Stimulated activated CD8-positive, alpha-beta memory T cell treated with anti-CD3 and anti-CD28 coated beads, Interleukin-2, amount 100 ng/mL, for 48 hours (primary cell): ENCODE data around the gene TTC9B.

ENCODE experiments used
- DNase-seq, 2 donors: peaks; one replicate each; pipeline ENCODE4 v3.0.0-alpha.2; 2020; ENCODE audit warnings: low read depth in 2 of 2

The TTC9B gene

DNA sequence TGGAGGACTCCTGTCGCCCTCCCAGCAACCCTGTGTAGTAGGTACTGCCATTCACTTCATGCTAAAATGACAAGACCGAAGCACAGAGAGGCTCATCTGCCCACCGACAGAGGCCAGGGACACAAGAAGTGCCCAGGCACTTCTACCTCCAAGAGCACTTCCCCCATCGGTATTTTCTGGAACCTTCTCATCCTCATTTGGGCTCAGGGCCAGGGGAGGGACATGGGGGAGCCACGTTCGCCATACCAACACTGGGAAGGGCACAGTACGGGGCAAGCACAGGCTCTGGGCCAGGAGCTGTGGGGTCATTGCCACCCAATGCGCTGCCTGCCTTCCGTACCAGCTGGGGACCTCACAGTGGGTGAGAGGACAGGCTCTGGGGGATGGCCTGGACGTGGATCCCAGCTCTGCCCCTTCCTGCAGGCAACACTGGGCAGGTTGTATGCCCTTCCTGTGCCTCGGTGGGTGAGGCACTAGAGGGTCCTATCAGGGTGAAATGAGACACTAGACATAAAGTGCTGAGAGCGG lies 29.6 kb upstream of the TTC9B start:
- DNase-seq = no peak

DNA sequence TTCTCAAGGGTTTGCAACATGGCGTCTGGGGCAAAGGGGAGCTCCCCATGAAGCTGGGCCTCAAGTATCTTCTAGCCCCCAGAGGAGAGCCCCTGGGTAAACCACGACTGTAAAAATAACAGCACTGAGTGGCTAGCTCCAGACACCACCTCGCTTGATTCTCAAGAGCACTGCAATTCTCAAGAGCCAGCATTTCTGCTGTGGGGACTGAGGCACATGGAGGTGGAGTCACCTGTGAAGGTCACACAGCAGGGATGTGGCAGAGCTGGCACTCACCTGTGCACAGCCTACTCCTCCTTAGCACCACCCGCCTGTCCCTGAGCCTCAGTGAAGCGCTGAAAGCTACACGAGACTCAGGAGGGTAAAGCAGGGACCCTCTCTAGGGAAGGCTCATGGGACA lies 29.0 kb upstream of the TTC9B start:
- no peak for DNase-seq

DNA sequence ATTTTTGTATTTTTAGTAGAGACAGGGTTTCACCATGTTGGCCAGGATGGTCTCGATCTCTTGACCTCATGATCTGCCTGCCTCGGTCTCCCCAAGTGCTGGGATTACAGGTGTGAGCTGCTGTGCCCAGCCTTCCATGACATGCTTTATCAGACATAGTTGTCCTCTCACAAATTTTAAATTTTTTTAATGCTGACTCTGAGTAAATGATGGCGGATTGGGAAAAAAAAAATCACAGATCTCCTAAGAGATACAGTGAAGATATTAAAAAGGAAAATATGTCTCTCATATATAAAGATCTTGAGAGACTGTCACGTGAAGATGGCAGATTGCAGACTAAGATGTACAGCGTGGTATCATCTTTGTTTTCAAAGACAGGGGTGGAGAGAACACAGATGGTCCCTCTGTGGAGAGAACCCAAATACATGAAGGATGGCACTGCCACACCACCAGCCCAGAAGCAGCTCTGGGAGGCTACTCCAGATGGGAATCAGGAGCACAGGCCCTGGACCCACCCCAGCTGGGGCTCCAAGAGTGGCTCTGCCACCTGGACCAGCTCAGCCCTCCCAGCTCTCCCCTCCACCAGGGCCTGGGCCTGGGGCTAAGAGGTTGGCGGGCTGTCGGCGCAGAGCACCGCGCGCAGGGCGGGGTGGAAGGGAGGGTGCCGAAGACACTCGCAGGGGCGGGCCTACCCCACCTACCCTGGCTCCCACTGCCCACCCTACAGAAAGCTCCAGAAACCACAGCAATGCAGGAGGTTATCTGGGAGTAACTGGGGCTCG lies 28.3 kb upstream of the TTC9B start:
- DNase-seq = no peak

GRCh38 chr19:40245506-40246128 lies 27.4 kb upstream of the TTC9B start:
- DNase-seq = no peak

- no peak for DNase-seq
These were observed 26.6 kb upstream of the TTC9B start for GRCh38 chr19:40244579-40245317.

DNA sequence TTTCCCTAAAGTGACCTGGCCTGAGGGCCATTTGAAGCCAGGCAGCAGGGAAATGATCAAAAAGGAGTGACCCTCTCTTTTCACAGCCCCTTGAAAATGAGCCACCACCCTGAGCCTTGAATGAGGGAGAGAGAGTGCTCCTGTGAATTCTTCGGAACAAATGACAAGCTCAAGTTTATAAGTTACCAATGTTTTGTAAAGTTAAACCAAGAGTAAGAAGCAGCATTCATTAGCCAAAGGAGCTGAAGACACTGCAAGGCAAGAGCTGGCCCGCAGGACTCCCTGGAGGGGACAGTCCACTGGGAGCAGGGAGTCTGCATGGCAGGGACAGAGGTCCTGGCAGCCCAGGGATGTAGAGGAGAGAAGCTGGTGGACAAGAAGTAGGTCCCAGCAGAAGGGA lies 25.0 kb upstream of the TTC9B start:
- no peak for DNase-seq

GRCh38 chr19:40242480-40242879 lies 24.3 kb upstream of the TTC9B start:
- no peak for DNase-seq

DNA sequence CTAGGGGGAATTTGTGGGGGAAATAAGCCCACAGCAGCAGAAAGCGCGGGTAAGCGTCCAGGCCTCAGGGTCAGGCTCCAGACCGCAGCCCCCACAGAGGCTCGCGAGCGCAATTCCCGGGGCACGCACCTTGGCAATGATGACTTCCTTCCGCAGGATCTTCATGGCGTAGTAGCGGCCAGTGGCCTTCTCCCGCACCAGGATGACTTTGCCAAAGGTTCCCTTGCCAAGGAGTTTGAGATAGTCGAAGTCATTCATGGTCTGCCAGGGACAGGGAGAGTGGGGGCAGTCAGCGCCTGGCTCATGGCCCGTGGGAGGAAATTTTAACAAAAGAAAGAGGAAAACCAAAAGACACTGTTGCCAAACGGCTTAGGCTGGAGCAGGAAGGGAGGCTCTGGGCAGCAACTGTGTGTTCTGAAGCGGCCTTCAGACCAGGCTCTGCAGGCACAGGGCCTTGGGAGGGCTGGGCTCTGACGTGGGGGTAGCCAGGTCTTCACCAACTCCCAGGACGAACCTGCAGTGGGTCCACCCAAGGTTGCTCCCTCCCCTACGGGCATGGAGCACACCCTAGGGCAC lies 23.7 kb upstream of the TTC9B start:
- DNase-seq = no peak

DNA sequence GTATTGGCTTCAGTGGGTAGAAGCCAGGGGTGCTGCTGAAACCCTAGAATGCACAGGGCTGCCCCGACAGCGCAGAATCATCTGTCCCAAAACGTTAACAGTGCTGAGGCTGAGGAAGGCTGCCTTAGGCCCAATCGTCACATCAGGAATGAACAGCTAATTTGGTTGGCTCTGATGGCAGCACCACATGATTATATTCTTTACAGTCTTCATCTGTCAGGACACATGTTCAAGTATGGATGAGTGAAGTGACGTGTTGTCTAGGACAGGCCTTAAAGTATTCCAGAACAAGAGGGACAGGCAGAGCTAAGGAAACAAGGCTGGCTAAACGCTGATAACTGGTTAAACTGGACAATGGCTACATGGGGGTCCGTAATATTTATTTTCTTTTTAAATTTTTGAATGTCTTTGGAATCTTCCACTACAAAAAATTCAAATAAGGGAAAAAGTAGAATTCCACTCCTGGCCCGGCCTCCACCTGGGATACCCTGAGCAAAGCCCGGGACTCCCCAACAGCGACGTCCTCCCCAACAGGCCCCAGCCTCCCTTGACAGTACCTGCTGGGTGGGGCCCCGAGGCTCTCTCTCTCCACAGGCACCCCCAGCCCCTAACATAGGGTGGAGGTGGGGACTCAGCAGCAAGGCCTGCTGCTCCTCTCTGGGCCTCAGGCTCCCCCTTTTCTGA lies 23.1 kb upstream of the TTC9B start:
- DNase-seq = no peak

GRCh38 chr19:40240332-40240731 lies 22.1 kb upstream of the TTC9B start:
- no peak for DNase-seq

DNA sequence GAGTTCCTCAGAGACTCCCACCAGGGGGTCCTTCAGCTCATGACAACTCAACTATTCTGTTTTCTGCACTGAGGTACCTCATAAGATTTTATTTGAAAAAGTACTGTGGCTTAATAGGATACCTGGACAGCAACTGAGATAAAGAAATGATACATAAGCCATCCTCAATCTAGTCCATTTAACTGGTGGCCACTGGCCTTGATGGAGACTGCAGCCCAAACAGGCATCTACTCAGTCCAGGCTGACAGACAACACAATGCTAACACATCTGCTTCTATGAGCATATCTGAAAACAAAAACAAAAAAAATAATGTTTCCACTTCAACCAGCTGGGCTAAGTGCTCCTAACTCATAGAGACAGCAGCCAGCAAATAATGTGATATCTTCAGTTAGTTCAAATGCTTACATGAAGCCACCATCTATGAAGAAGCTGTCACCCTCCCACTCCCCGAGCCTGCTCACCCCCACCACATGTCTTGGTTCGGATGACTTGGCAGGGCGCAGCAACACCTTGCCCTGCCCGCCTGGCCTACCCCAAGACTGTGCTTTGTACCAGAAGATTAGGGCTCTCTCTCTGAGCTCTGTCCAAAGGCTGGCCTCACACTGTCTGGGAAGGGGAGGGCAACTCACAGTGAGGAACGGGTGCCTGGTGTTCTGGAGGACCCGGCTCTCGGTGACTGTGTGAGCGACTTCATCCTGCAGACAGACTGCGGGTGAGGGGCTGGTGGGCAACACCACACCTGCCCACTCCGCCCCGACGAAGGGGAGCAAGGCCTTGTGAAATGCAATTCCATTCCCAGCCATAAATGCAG lies 21.4 kb upstream of the TTC9B start:
- DNase-seq = no peak

DNA sequence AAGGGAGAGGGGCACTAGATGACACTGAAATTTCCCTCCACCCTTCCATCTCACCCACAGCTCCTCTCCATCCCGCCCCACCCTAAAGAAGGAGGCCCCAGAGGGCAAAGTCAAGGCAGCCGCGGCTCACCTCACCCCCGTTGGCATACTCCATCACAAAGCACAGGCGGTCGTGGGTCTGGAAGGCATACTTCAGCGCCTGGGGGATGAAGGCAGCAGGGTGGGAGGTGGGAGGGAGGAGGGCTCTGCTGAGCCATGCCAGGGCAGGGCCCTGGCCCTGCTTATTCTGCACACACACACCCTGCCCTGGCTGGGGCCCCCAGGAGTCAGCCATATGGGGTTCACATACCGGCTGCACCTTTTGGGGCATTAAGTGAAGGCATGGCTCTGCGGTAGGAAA lies 20.6 kb upstream of the TTC9B start:
- no peak for DNase-seq

DNA sequence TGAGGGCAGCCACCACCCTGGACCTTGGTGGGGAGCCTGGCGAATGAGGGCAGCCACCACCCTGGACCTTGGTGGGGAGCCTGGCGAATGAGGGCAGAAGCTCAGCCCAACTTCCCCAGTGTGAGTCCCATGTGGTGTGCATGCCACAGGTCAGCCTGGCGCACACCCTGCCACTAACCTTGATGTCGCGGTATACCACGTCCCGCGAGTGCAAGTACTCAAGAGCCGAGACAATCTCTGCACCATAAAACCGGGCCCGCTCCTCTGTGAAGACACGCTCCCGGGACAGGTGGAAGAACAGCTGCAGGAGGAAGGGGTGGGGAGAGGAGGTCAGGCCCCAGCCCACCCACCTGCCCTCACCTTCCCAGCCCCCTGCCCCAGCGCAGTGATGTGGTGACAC lies 19.6 kb upstream of the TTC9B start:
- DNase-seq = no peak

DNA sequence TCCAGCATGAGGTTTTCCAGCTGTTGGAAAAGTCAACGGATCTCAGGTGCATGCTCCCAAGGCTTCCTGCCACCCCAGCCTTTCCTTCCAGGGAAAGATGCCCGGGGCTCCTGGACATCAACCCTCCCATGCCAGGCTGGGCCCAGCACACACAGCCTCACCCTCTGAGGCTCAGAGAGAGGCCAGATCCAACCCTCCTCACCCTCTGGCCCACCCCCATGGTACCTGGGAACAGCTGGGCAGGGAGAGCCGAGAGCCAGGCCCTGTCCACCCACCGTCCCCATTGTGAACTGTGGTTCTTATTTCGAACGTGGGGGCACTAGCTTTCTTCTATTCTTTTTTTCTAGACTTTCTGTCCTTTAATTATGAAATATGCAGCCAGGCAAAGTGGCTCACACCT lies 18.2 kb upstream of the TTC9B start:
- DNase-seq = no peak

- no peak for DNase-seq
These were observed 17.8 kb upstream of the TTC9B start for GRCh38 chr19:40236026-40236355.

GRCh38 chr19:40235238-40236025 lies 17.2 kb upstream of the TTC9B start:
- no peak for DNase-seq

DNA sequence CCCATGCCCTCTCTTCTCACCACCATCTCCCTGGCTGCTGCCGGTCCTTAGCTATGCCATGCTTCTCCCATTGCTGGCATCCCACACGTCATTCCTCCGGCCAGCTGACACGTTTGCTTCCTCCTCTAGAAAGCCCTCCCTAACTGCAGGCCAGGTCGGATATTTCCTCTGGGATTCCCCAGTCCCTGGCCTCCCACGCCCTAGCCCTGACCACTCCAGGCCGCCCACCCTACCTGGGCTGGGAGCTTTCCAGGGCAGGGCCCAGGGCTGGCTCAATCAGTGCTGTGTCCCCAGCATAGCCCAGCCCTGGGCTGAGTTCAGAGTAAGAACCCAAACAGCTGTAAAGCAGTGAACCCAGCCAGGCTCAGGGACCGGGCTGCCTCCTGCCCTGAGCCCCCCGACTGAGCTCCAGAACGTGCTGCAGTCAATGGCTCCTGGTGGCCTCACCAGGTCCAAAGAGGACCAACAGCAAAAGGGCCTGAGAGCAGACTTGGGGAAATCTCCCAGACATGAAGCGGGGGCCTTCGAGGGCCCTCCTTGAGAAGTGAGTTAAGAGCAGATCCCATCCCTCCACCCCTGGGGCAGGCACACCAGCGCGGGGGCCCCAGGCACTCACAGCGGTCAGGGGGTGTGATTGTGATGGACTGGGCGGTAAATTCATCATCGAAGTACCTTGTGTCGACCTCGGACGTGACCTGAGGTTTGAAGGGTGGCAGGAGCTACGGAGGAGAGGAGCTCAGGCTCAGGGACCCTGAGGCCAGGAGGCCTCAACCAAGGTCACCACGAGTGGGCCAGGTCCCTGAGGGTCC lies 16.4 kb upstream of the TTC9B start:
- DNase-seq = no peak

GRCh38 chr19:40233811-40234389 lies 15.7 kb upstream of the TTC9B start:
- no peak for DNase-seq
